Fibroblast of pulmonary artery (primary cell): Measurements from ENCODE around the gene PIERCE2.
"Not testable (repeated sequence)": the region's sequence is repeated elsewhere in the genome, so short reads cannot be mapped to it uniquely, and the experiment has no call there.

Experiments used
- DNase-seq: peaks from one replicate; pipeline ENCODE4 v3.0.0-alpha.2; 2010; ENCODE audit warnings: low read depth
- H3K4me3 ChIP-seq: replicated peaks from 2 replicates; pipeline ENCODE4 v1.5.1; 2011; ENCODE audit warnings: low read depth, mild to moderate bottlenecking, control low read depth, low read length, moderate library complexity
- TF ChIP-seq, protein P1 (sequence below): IDR thresholded peaks from 2 replicates; pipeline ENCODE4 v1.5.1; 2011; ENCODE audit warnings: mild to moderate bottlenecking, control low read depth, low read length, inconsistent platforms; ENCODE audit errors: missing control alignments

The PIERCE2 gene

DNA sequence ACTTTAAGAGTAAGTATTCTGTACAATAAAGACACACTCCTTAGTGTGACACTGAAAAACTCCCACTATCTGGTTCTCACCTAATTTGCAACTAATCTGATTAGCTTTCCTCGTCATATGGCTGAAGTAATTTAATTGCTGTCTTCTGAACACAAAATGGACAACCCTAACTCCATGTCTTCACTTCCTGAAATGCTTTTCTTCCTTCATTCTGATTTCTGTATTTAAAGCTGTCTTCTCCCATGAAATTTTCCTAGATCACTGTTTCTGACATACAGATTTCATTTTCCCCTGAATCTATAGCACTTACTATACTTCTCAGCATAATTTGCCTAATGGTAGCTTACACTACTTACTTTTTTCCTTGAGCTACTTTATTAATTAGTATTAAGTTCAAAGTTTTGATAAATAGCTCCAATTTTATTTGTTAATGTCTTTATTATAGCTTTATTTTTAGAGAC is 6.5 kb upstream of the PIERCE2 start:
- DNase-seq, result no peak
- TF ChIP-seq, protein P1, sequence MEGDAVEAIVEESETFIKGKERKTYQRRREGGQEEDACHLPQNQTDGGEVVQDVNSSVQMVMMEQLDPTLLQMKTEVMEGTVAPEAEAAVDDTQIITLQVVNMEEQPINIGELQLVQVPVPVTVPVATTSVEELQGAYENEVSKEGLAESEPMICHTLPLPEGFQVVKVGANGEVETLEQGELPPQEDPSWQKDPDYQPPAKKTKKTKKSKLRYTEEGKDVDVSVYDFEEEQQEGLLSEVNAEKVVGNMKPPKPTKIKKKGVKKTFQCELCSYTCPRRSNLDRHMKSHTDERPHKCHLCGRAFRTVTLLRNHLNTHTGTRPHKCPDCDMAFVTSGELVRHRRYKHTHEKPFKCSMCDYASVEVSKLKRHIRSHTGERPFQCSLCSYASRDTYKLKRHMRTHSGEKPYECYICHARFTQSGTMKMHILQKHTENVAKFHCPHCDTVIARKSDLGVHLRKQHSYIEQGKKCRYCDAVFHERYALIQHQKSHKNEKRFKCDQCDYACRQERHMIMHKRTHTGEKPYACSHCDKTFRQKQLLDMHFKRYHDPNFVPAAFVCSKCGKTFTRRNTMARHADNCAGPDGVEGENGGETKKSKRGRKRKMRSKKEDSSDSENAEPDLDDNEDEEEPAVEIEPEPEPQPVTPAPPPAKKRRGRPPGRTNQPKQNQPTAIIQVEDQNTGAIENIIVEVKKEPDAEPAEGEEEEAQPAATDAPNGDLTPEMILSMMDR, result no peak
- no peak overlapping the region for H3K4me3 ChIP-seq

- H3K4me3 ChIP-seq, result no peak overlapping the region
- TF ChIP-seq, protein P1, result no peak
- peak; percentile 21 for DNase-seq
These were observed 5.6 kb upstream of the PIERCE2 start for GRCh38 chr15:55402707-55403106.

- DNase-seq, result peak; percentile 62
- TF ChIP-seq, protein P1, result no peak
- no peak overlapping the region for H3K4me3 ChIP-seq
These were observed 4.8 kb upstream of the PIERCE2 start for GRCh38 chr15:55403531-55403930.

DNA sequence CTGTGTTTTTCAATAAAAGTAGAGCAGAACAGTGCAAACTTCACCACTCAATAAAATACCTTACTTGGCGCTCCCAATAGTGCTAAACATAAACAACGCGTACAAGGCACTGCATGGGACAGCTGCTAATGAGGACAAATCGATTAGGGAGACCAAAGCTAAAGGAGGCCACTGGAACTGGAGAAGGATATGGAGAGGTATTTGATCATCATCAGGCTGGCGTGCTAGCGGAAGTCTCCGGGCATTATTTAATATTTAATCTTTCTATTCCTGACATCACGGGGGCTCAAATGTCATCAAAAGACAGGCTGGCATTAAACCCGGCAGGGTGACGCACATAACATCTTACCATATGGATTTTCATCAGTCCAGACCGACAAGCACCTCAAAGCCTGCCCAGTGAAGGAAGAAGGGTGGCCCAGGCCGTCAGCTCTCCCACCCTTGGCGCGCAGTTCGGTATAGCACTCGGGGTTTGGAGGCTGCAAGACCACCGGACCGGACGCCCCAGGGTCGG is 740 bp upstream of the PIERCE2 start:
- H3K4me3 ChIP-seq, result peak overlapping the region; percentile 89
- TF ChIP-seq, protein P1, result no peak
- DNase-seq, result peak; percentile 32

GRCh38 chr15:55408976-55409375 is 681 bp downstream of the PIERCE2 start:
- not testable (repeated sequence) for DNase-seq
- H3K4me3 ChIP-seq, result peak overlapping the region; percentile 89

GRCh38 chr15:55417678-55418077 is 9.4 kb downstream of the PIERCE2 start:
- not testable (repeated sequence) for DNase-seq, H3K4me3 ChIP-seq

DNA sequence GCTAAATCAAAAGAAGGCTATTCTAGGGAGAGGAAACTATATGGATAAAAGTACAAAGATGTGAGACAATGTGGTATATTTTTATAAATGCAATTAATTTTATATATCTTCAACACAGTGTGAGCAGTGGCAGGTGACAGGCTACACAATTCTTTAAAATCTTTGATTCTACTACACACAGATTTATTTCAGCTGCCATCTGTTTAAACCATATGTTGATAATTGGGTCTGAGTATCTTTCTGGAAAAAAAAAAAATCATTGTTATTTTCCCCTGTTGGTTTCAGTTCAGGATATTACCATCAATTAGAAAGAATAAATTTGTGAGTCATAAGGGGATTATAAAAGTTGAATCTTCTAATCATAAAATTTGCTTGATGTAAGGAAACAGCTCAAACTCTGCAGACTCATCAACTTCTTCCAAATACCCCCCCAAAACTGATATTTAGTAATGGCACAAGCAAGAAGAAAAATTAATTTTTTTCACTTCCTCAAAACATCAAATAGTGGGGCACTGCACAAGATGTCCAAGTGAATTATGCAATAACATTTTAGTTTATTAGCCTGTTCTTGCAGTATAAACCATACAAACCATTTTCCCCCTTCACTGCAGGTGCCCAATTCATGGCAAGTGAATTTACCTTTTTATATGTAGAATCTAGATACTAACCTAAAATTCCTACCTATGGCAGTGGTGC is 12.0 kb downstream of the PIERCE2 start:
- no peak overlapping the region for H3K4me3 ChIP-seq
- TF ChIP-seq, protein P1, result no peak

GRCh38 chr15:55422089-55422488 is 13.8 kb downstream of the PIERCE2 start:
- no peak overlapping the region for H3K4me3 ChIP-seq
- no peak for DNase-seq
- TF ChIP-seq, protein P1, result no peak

More for the DNA sequence above, 12.0 kb downstream of the PIERCE2 start:
- no peak for DNase-seq
